HG03108 (cell line): ENCODE data around the gene PTPRN2.
"Not testable (repeated sequence)": the region's sequence is repeated elsewhere in the genome, so short reads cannot be mapped to it uniquely, and the experiment has no call there.

Source experiments
- ATAC-seq: cut with Tn5 transposase; IDR thresholded peaks from one replicate; pipeline ENCODE4 v1.9.1; 2021; ENCODE audit warnings: moderate library complexity; ENCODE audit not compliant: unreplicated experiment

The PTPRN2 gene

GRCh38 chr7:158535079-158535478 lies 52.5 kb downstream of the PTPRN2 start:
- no peak for ATAC-seq

DNA sequence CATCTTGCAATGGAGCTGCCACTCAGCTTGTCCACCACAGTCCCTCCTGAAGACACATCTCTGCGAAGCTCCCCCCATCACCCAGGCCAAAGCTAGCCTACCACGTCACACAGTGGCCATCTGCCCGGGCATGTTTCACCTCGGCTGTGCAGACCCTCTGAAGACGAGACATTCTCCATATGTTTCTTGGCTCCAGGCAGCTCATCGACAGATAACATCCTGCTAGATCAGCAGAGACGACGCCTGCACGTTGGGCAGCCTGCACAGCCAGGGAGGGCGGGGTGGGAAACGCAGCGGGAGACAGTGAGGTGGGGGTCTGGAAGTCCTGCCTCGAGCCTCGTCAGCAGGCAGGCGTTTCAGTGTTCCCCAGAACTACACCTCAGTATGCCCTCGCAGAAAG lies 53.0 kb downstream of the PTPRN2 start:
- ATAC-seq: no peak

DNA sequence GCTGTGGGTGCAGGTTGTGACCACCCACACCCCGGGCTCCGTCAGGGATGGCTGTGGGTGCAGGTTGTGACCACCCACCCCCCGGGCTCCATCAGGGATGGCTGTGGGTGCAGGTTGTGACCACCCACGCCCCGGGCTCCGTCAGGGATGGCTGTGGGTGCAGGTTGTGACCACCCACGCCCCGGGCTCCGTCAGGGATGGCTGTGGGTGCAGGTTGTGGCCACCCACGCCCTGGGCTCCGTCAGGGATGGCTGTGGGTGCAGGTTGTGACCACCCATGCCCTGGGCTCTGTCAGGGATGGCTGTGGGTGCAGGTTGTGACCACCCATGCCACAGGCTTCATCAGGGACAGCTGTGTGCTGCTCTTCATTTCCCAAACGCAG lies 53.5 kb downstream of the PTPRN2 start:
- ATAC-seq: not testable (repeated sequence)

- ATAC-seq: no peak
Observed at GRCh38 chr7:158533386-158534133, 54.1 kb downstream of the PTPRN2 start.

DNA sequence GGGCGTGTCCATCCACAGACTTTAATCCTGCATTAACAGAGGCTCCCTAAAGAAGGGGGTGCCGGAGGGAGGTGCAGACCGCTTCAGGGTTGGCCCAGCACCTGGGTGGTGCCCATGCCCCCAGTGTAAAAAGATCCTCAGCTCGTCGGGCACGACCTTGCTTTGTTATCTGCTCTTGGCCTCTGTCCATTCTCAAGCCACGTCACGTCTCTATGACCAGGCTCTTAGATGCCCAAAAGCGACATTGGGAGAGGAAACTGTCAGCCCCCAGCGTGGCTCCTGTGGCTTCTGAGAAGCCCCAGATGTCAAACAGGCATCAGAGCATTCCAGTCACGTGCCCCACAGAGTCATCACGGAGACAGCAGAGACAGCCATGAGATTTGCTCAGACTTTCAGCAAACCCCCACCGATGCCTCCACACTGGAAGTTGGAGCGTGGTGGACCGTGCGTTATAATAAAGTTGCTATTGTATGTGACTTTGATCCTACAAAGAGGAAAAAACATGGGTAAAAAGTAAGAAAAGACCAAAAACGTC lies 55.5 kb downstream of the PTPRN2 start:
- no peak for ATAC-seq

- ATAC-seq: no peak
Observed at GRCh38 chr7:158531661-158532060, 56.0 kb downstream of the PTPRN2 start.

GRCh38 chr7:158530800-158531609 lies 56.6 kb downstream of the PTPRN2 start:
- no peak for ATAC-seq

- ATAC-seq: no peak
Observed at GRCh38 chr7:158529181-158530096, 58.2 kb downstream of the PTPRN2 start.

DNA sequence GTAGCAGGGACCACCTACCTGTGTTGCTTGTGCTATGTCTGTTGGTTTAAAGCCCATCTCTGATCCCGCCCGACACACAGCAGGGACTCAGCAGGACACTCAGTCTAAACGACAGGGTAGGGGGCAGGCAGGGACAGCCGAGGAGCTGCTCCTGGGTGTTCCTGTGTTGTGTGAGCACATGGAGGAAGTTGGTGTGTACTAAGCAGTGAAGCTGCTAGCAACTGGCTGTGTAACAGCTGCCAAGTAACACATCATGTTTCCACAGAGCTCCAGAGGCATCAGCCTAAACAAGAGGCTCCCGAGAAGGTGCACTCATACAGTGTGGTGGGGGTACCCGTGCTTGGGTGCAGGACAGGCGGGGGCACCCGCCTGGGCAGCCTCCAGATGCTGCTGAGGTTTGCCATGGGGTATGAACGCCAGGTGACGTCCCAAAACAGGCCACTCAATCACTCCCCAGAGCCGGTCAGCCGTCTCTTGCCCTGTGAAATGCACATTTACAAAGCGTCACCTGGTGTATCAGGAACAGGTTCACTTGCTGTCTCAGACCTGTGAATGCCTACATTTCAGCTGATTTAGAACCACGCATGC lies 59.6 kb downstream of the PTPRN2 start:
- ATAC-seq: no peak

- no peak for ATAC-seq
Observed at GRCh38 chr7:158527495-158527894, 60.1 kb downstream of the PTPRN2 start.

GRCh38 chr7:158527038-158527437 lies 60.6 kb downstream of the PTPRN2 start:
- ATAC-seq: no peak

- ATAC-seq: no peak
Observed at GRCh38 chr7:158526531-158526930, 61.1 kb downstream of the PTPRN2 start.

DNA sequence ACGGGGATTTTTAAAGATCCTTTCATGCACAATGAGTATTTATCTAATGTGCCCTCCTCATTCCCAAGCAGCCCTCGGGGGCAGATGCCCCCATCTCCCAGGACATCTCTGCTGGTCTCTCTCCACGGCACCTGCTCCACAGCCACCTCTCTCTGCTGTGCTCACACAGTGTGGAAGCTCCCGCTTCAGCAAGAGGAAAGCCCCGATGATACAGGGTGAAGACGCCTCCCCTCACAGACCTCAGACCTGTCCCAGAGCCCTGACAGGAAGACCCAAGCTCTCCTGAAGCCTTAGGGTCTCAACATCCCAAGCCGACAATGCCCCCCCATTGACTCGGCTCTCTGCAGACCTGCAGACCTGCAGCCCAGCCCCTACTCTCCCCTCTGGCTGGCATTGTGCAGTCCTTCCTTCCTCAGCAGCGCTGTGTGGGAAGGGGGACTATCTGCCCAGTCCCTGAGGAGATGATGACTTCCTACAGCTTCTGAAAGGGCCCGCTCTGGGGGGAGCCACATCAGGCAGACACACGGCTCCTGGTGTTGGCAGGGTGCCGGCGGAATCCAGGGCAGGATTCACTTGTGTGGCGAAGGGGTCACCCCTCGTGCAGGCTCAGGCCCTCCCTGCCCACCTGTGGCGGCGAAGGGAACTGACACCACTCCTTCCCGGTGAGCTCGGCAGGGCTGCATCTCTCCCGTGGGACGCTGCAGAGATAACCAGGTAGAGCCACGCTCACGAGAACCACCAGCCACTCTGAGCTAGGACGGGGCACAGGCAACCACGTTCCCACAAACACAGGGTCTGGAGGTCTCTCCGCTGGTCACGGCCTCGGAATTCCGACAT lies 61.8 kb downstream of the PTPRN2 start:
- ATAC-seq: no peak

- ATAC-seq: no peak
Observed at GRCh38 chr7:158524749-158525635, 62.6 kb downstream of the PTPRN2 start.

DNA sequence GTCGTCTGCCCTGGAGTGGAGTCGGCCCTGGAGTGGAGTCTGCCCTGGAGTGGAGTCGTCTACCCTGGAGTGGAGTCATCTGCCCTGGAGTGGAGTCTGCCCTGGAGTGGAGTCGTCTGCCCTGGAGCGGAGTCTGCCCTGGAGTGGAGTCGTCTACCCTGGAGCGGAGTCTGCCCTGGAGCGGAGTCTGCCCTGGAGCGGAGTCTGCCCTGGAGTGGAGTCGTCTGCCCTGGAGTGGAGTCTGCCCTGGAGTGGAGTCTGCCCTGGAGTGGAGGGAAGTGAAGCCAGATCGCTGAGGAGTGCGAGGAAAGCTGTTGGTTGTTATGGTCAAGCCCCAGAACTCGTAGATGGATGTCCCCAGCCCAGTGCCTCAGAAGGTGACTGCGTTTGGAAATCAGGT lies 63.3 kb downstream of the PTPRN2 start:
- ATAC-seq: not testable (repeated sequence)

DNA sequence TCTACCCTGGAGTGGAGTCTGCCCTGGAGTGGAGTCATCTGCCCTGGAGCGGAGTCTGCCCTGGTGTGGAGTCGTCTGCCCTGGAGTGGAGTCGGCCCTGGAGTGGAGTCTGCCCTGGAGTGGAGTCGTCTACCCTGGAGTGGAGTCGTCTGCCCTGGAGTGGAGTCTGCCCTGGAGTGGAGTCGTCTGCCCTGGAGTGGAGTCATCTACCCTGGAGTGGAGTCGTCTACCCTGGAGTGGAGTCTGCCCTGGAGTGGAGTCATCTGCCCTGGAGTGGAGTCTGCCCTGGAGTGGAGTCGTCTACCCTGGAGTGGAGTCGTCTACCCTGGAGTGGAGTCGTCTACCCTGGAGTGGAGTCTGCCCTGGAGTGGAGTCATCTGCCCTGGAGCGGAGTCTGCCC lies 63.7 kb downstream of the PTPRN2 start:
- ATAC-seq: not testable (repeated sequence)

- ATAC-seq: not testable (repeated sequence)
Observed at GRCh38 chr7:158523165-158523856, 64.3 kb downstream of the PTPRN2 start.

GRCh38 chr7:158521795-158522194 lies 65.8 kb downstream of the PTPRN2 start:
- not testable (repeated sequence) for ATAC-seq
